Measurements from ENCODE around the gene MAGEA9B.
"Not testable (repeated sequence)": the region's sequence is repeated elsewhere in the genome, so short reads cannot be mapped to it uniquely, and the experiment has no call there.

The MAGEA9B gene

GRCh38 chrX:149571770-149572169 lies 15.5 kb downstream of the MAGEA9B start:
- no peak for DNase-seq (ENCODE audit: low read depth, low spot score)

DNA sequence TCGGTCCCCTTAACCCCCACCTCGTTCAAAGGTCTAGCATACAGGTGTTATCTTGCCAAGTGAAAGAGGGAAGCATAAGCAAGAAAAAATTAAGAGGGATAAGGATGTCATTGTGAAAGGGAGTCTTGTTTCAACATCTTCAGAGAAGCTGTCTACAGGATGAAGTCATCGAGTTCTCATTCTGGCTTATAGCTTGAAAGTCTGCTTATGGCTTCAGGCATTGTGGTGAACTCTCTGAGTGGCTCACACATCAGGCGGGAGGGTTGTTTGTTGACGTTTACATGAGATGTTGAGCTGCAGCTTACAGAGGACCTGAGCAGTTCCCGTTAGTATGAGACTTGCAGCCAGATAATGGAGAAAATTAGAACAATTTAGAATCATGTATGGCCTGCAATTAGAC lies 16.6 kb downstream of the MAGEA9B start:
- no peak for DNase-seq (ENCODE audit: low read depth, low spot score)

DNA sequence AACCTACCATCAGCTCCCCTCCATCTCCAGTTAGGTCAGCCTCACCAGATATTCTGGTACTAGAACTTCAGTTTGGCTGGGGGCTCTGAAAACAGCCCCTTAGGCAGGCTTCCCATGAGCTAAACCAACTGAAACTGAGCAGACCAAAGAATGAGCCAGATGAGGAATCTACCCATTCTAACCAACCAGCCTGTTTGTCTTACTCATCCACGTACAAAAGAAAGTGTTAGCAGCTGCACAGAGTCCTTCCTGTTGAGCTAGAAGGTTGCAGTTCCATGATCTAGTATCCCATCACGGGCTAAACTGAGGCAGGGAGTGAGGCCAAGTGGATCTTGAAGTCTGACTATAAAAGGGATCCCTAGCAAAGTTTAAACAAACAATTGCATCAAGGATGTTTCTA lies 17.5 kb downstream of the MAGEA9B start:
- no peak for DNase-seq (ENCODE audit: low read depth, low spot score)

- DNase-seq (ENCODE audit: low read depth, low spot score), result no peak
Measured at GRCh38 chrX:149568701-149569296, 18.5 kb downstream of the MAGEA9B start.

DNA sequence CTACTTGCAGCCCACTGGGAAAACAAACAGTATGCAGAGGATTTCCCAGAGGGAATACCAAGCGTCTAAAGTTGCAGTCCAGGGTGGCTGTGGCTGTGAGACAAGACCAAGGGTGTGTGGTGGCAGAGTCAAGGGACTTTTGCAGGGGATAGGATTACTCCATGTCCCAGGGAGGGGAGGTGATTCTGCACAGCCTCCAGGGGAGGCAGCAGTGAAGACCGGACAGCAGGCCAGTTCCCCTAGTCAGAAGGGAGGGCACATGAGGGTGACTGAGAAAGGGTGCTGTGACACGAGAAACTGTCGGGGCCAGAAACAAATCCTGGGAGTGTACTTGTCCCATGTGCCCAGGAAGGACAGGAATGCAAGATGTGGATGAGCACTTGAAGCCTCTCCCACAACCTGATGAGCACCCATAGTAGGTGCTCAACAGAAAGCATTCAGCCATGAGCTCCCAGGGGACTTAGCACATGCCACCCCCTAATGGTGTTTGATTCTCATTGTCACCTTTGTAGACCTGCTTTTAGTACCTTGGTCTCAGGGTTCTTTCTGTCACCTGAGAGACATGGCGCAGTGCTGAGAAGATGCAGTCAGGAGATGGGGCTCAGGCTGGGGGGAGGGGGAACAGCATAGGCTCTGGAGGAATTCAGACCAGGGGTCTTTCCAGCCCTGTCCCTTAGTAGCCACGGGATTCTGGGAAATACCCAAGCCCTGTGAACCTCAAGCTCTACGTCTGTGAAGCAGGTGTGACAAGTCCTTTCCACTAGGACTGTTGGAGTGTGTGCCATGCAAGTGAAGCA lies 19.4 kb downstream of the MAGEA9B start:
- no peak for DNase-seq (ENCODE audit: low read depth, low spot score)

DNA sequence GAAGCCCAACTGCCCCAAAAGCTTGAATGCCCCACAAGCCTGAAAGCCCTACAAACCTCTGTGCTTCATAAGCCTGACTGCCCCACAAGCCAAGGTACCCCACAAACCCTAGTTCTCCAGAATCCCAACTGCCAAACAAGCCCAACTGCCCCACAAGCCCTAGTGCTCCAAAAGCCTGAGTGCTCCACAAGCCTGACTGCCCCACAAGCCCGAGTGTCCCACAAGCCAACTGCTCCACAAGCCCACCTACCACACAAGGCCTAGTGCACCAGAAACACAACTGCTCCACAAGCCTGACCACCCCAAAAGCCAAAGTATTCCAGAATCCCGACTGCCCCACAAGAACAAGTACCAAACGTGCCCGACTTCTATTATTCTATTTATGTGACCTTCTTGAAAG lies 23.9 kb downstream of the MAGEA9B start:
- no peak for DNase-seq (ENCODE audit: low read depth, low spot score)

- not testable (repeated sequence) for DNase-seq (ENCODE audit: low read depth, low spot score)
Measured at GRCh38 chrX:149555251-149555650, 32.0 kb downstream of the MAGEA9B start.

DNA sequence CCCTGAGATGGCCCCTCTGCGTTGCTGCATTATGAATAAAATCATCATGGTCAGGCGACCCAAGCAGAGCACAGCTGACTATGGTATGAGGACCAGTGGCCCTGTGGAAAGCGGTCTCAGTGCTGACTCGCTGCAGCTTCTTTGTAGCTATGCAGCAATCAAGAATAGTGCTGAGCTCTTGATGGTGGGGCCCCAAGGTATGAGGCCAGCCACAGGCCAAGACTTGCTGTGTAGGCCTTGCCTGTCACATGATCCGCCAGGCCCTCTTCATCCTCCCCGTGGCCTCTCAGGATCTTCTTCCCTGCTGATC lies 35.4 kb downstream of the MAGEA9B start:
- DNase-seq (ENCODE audit: low read depth, low spot score), result not testable (repeated sequence)

DNA sequence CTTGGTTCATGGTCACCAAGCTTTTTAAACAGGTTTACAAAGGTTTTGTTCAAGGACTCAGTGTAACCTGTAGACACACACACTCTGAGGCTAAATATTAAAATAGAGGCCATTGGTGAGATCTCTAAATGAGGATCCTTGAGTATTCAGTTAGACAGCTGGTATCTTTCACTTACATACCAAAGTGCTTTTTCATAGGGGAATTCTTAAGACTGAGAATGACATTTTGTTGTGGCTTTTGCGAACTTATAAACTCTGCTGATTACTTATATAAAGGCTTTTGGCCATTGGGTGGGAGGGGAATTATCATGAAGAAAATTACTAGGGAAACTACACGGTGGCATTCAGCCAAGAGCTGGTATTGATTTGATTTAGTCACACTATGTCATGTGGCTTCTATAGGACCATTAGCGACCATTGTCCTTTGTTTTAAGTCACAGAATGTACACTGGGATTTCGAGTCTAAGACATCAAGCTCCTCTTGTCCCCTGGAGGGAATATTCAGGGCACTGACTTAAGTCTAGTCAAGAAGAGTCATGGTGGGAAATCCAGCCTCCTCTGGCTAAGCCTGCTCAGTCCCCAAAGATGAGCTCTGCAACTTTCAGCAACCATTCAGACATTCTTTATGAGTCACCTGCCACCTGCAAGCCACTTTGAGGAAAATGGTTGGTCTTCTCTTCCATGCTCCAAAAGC lies 35.9 kb downstream of the MAGEA9B start:
- DNase-seq (ENCODE audit: low read depth, low spot score), result not testable (repeated sequence)

GRCh38 chrX:149550454-149550853 lies 36.8 kb downstream of the MAGEA9B start:
- DNase-seq (ENCODE audit: low read depth, low spot score), result not testable (repeated sequence)

DNA sequence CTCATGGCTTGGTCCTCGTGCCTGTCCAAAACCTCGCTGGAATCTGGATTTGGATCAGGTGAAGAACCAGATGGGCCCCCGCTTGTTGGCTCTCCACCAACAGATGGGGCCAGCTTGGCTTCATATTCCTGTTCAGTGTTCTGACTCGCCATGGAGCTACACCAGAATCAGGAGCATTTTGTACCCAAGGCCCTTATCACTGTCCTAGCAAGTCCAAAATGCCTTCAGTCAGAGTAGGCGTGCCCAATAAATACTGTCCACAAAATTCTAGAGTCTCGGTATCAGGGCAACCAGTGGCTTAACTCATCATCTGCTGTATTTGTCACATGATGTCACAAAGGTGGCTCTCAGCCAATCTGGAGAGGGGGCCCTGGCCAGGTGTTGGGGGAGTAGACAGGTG lies 37.6 kb downstream of the MAGEA9B start, which contains the start of gene HSFX3:
HSFX3 (minus strand) TSS at position 224 of the 400 bp plus-strand sequence; CDS start at position 152, 72 bp downstream.
- DNase-seq (ENCODE audit: low read depth, low spot score), result not testable (repeated sequence)

DNA sequence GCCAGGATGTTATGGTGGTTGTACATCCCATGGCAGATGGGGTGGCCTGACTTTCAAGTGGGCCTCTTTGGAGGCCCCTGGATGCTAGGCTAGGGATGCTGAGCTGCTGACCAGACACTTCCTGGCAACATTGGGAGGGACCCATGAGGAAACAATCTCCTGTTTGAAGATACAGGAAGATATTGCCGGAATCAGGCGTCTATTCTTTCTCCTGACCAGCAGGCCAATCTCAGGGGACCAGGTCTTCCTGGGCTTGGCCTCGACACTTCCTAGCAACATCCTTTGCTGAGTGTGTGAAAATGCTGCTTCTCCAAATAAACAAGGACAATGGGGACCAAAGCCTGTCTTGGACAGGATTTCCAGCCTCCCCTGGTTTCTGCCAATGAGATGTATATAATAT lies 39.5 kb downstream of the MAGEA9B start:
- DNase-seq (ENCODE audit: low read depth, low spot score), result not testable (repeated sequence)

GRCh38 chrX:149546962-149547361 lies 40.3 kb downstream of the MAGEA9B start:
- DNase-seq (ENCODE audit: low read depth, low spot score), result not testable (repeated sequence)

- DNase-seq (ENCODE audit: low read depth, low spot score), result not testable (repeated sequence)
Measured at GRCh38 chrX:149545545-149546543, 41.4 kb downstream of the MAGEA9B start.

- no peak for DNase-seq (ENCODE audit: low read depth, low spot score)
Measured at GRCh38 chrX:149541521-149542047, 45.7 kb downstream of the MAGEA9B start.

- DNase-seq (ENCODE audit: low read depth, low spot score), result peak; percentile 63
Measured at GRCh38 chrX:149540621-149541520, 46.4 kb downstream of the MAGEA9B start, which contains the start of gene EOLA1. EOLA1 (plus strand) TSS chrX:149541012; CDS start chrX:149545631, 4,619 bp downstream.

DNA sequence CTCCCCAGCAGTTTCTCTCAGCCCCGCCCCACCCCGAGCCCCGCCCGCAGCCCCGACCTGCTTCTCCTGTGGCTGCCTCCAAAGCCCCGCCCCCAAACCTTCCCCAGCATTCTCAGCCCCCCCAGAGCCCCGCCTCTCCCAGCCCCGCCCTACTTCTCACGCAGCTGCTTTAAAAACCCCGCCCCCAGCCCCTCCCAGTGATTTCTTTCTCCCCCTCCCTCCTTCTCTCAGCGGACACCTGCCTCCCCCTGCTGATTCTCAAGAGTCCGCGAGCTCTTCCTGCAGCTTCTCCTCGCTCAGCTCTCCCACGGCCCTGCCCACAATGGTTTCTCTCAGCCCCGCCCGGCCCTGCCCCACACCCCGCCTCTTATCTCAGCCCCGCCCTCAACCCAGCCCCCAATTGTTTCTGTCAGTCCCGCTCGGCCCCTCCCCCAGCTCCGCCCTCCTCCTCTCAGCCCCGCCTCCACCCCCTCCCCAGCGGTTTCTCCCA lies 47.1 kb downstream of the MAGEA9B start:
- DNase-seq (ENCODE audit: low read depth, low spot score), result no peak

GRCh38 chrX:149539283-149540130 lies 47.8 kb downstream of the MAGEA9B start:
- no peak for DNase-seq (ENCODE audit: low read depth, low spot score)

GRCh38 chrX:149537474-149537873 lies 49.8 kb downstream of the MAGEA9B start:
- DNase-seq (ENCODE audit: low read depth, low spot score), result not testable (repeated sequence)
